ENCODE results near the gene ATP2B2.
A peak's percentile ranks its signal among the peaks of the same experiment; 100 is the strongest.

ATP2B2 gene

GRCh38 chr3:10378246-10378645, 127.1 kb downstream of the ATP2B2 start:
- TF ChIP-seq CTCF (IDR thresholded peaks at IDR 0.05; ENCODE audit: insufficient read depth, low read depth, low read length, missing control alignments): no peak
- DNase-seq (ENCODE audit: low read depth): no peak
- H3K4me3 ChIP-seq (ENCODE audit: low read length): no peak overlapping the region

GRCh38 chr3:10377148-10377725, 128.1 kb downstream of the ATP2B2 start:
- no peak for TF ChIP-seq CTCF (IDR thresholded peaks at IDR 0.05; ENCODE audit: insufficient read depth, low read depth, low read length, missing control alignments)
- H3K4me3 ChIP-seq (ENCODE audit: low read length): no peak overlapping the region
- DNase-seq (ENCODE audit: low read depth): no peak

GRCh38 chr3:10376353-10376752, 129.0 kb downstream of the ATP2B2 start:
- H3K4me3 ChIP-seq (ENCODE audit: low read length): no peak overlapping the region
- no peak for DNase-seq (ENCODE audit: low read depth)
- no peak for TF ChIP-seq CTCF (IDR thresholded peaks at IDR 0.05; ENCODE audit: insufficient read depth, low read depth, low read length, missing control alignments)

- no peak for DNase-seq (ENCODE audit: low read depth)
- H3K4me3 ChIP-seq (ENCODE audit: low read length): no peak overlapping the region
- no peak for TF ChIP-seq CTCF (IDR thresholded peaks at IDR 0.05; ENCODE audit: insufficient read depth, low read depth, low read length, missing control alignments)
Observed at GRCh38 chr3:10375296-10376053, 129.9 kb downstream of the ATP2B2 start.

- H3K4me3 ChIP-seq (ENCODE audit: low read length): no peak overlapping the region
- DNase-seq (ENCODE audit: low read depth): no peak
- TF ChIP-seq CTCF (IDR thresholded peaks at IDR 0.05; ENCODE audit: insufficient read depth, low read depth, low read length, missing control alignments): no peak
Observed at GRCh38 chr3:10374311-10374710, 131.1 kb downstream of the ATP2B2 start.

GRCh38 chr3:10373686-10374261, 131.6 kb downstream of the ATP2B2 start:
- peak; percentile 37 for DNase-seq (ENCODE audit: low read depth)
- TF ChIP-seq CTCF (IDR thresholded peaks at IDR 0.05; ENCODE audit: insufficient read depth, low read depth, low read length, missing control alignments): no peak
- no peak overlapping the region for H3K4me3 ChIP-seq (ENCODE audit: low read length)

Data from epithelial cell of esophagus (primary cell).